Hepatocyte (in vitro differentiated cells): Measurements from ENCODE around the gene GSTM5.

Source experiments
- CTCF ChIP-seq: fragments of 200-600 bp; sonication (generic); IDR thresholded peaks from 2 replicates; pipeline ENCODE4 v1.5.1; 2016; ENCODE audit warnings: antibody characterized with exemption, mild to moderate bottlenecking; ENCODE audit not compliant: poor library complexity
- EZH2 ChIP-seq: fragments of 200-600 bp; sonication (generic); IDR thresholded peaks from 2 replicates; pipeline ENCODE4 v1.6.1; 2016; ENCODE audit warnings: antibody characterized with exemption, mild to moderate bottlenecking, borderline replicate concordance

- TF ChIP-seq CTCF (no peak), EZH2 (no peak)
These were observed 47.4 kb upstream of the GSTM5 start for GRCh38 chr1:109664671-109665070.
